GM12892 (cell line): Measurements from ENCODE around the gene DCAKD.

Source experiments
- DNase-seq: peaks from one replicate; pipeline ENCODE4 v3.0.0; 2011; ENCODE audit not compliant: insufficient read length
- FAIRE-seq: peaks from 2 replicates; lab custom pipeline; 2011; peaks lifted over from hg19 to GRCh38; lab: Jason Lieb, UNC
- POLR2A ChIP-seq: IDR thresholded peaks from 2 replicates; pipeline ENCODE4 v1.6.1; 2011; ENCODE audit warnings: low read depth, low read length, control low read depth
- POLR2AphosphoS5 ChIP-seq: IDR thresholded peaks from 2 replicates; pipeline ENCODE4 v1.6.1; 2011; ENCODE audit warnings: low read depth, low read length, control low read depth
- TAF1 ChIP-seq: IDR thresholded peaks from 2 replicates; pipeline ENCODE4 v1.6.1; 2011; ENCODE audit warnings: low read depth, mild to moderate bottlenecking, control low read depth, low read length, borderline replicate concordance

Gene DCAKD

GRCh38 chr17:45009676-45010467 is 41.6 kb downstream of the DCAKD start:
- DNase-seq (no peak), FAIRE-seq (no peak)
- TF ChIP-seq TAF1 (no peak), POLR2A (no peak), POLR2AphosphoS5 (no peak)

GRCh38 chr17:45008216-45008615 is 43.2 kb downstream of the DCAKD start:
- TF ChIP-seq POLR2A (no peak), TAF1 (no peak), POLR2AphosphoS5 (no peak)
- FAIRE-seq (peak; percentile 70), DNase-seq (no peak)

GRCh38 chr17:45006927-45007461 is 44.4 kb downstream of the DCAKD start:
- no peak for FAIRE-seq
- no peak for TF ChIP-seq POLR2A
- TF ChIP-seq TAF1: no peak
- no peak for TF ChIP-seq POLR2AphosphoS5
- DNase-seq: no peak

- DNase-seq (no peak), FAIRE-seq (no peak)
- TF ChIP-seq POLR2A (no peak), TAF1 (no peak), POLR2AphosphoS5 (no peak)
Observed at GRCh38 chr17:45005700-45006099, 45.7 kb downstream of the DCAKD start.

DNA sequence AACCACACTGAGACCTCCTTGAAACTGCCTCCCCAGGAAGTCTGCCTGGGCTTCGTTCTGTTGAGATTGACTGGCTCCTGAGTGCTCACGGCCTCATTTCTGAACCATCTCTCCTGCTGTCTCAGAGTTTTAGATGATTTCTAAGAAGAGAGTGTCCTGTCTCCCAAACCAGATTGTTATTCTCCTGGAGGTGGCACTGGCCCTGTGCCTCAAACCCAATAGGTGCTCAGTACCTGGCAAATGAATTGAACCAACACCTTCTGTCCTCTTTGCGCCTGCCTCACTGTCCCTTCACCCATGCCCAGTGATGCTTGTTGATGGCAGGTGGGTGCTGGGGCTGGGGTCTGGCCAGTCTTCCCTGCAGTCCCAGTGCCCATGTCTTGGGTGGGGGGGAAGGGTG is 47.0 kb downstream of the DCAKD start:
- FAIRE-seq (no peak), DNase-seq (no peak)
- TF ChIP-seq POLR2A: no peak
- no peak for TF ChIP-seq POLR2AphosphoS5
- TF ChIP-seq TAF1: no peak

DNA sequence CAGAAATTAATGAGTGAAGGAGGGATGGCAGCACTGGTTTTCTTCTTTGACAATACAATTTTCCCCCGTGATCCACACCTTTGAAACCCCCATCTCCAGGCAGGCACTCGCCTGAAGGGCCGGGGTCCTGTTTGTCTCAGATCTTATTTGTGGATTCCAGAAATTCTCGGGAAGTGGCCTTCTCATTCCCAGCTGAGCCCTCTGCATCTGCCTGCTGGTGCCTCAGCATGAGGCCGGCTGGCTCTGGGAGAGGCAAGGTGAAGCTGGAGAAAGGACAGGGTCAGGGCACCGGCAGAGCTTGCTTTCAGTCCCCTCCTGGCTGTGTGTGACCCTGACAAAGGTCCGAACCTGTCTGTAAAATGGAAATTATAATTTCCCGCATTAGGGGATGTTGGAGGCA is 47.6 kb downstream of the DCAKD start:
- no peak for FAIRE-seq
- DNase-seq: no peak
- TF ChIP-seq POLR2A: no peak
- TF ChIP-seq TAF1: no peak
- no peak for TF ChIP-seq POLR2AphosphoS5

DNA sequence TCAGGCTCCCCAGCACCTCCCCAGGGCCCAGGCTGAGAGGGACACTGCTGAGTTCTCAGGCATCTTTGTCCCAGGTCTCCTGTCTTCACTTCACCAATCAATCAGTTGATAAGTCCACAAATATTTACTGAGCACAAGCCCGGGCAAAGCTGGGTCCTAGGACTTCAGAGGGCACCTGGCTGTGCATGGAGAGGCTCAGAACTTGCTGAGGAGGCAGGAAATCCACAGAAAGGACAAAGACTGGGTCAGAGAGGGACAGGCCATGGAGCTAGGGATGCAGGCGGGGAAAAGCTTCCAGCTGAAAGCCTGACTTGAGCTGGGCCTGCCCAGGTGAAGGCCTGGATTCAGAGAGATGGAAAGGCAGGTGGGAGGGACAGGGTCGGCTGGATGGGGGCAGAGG is 50.1 kb downstream of the DCAKD start:
- TF ChIP-seq POLR2A: no peak
- no peak for FAIRE-seq
- no peak for DNase-seq

- no peak for DNase-seq
- FAIRE-seq: no peak
- TF ChIP-seq POLR2AphosphoS5 (no peak), POLR2A (no peak), TAF1 (no peak)
Observed at GRCh38 chr17:44999433-44999832, 52.0 kb downstream of the DCAKD start.

- TF ChIP-seq POLR2AphosphoS5: no peak
- no peak for TF ChIP-seq POLR2A
- DNase-seq (no peak), FAIRE-seq (no peak)
Observed at GRCh38 chr17:44998646-44999045, 52.8 kb downstream of the DCAKD start.

GRCh38 chr17:44997733-44998520 is 53.5 kb downstream of the DCAKD start:
- no peak for TF ChIP-seq POLR2A
- TF ChIP-seq POLR2AphosphoS5: no peak
- no peak for TF ChIP-seq TAF1
- FAIRE-seq (no peak), DNase-seq (no peak)

GRCh38 chr17:44996304-44996703 is 55.1 kb downstream of the DCAKD start:
- no peak for DNase-seq
- no peak for TF ChIP-seq TAF1
- no peak for FAIRE-seq
